Measurements from ENCODE around the gene TFPT. TPM values are rescaled to one million over a fixed set of nuclear protein-coding genes. Genes with fewer than 3 reads are reported as not detected.

TFPT gene
- total and polyA plus RNA-seq, 10 of the 15 experiments (the other 5 are each of a cell fraction or from before 2014, with no cell fraction given), result 1.7 to 40.2 (median 25.6) TPM

DNA sequence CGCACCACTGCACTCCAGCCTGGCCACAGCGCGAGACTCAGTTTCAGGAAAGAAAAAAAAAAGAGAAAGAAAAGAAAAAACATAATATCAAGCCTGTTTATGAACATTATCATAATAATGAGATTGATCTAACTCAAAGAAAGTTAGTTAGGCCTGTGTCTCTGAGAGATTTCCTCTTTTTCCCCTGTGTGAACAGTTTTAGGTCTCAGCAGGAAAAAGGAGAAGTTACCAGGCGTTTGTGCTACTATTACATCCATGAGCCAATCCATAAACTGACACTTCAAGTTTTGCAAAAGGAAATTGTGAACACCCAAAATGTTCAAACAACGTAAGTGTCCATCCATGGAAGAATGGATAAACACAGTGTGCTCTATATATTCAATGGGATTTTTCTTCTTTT is 38.1 kb downstream of the TFPT start (continued):
- TF ChIP-seq ZBTB40 (IDR thresholded peaks at IDR 0.05; ENCODE audit: borderline replicate concordance), result no peak
- TF ChIP-seq, protein P1, sequence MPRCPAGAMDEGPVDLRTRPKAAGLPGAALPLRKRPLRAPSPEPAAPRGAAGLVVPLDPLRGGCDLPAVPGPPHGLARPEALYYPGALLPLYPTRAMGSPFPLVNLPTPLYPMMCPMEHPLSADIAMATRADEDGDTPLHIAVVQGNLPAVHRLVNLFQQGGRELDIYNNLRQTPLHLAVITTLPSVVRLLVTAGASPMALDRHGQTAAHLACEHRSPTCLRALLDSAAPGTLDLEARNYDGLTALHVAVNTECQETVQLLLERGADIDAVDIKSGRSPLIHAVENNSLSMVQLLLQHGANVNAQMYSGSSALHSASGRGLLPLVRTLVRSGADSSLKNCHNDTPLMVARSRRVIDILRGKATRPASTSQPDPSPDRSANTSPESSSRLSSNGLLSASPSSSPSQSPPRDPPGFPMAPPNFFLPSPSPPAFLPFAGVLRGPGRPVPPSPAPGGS (IDR thresholded peaks at IDR 0.05; ENCODE audit: borderline replicate concordance, insufficient read depth, low read depth, low read length, poor library complexity, severe bottlenecking), result no peak

DNA sequence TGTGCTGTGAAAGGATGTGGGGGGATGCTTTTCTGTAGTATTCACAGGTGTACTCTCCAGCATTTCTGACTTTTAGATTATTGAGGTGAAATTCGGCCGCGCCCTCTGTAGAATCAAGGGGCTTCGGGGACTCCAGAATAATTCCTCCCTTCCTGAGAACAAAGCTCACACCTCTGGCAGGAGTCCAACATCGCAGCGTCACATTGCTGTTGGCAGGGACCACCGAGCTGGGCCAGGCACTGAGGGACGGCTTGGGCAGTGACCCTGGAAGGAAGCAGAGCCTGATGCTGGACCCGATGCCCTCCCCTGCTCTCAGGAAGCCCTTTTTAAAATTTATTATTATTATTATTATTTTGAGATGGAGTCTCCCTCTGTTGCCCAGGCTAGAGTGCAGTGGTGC is 40.6 kb downstream of the TFPT start:
- no peak overlapping the region for H2AFZ ChIP-seq (ENCODE audit: control insufficient read depth, low read depth, low read length)
- H3K4me2 ChIP-seq (ENCODE audit: control insufficient read depth, insufficient read depth), result no peak overlapping the region
- SMC1A ChIA-PET (ENCODE audit: uncharacterized antibody, unreplicated experiment), result no interaction called here
- H3K4me1 ChIP-seq (ENCODE audit: control insufficient read depth, insufficient read depth, low read length), result no peaks in the 10 kb centered on the region
- no peaks in the 10 kb centered on the region for H3K79me2 ChIP-seq (ENCODE audit: control insufficient read depth, insufficient read depth, low read length)
- ATAC-seq (no peak), FAIRE-seq (no peak), DNase-seq (ENCODE audit: low read depth, low spot score) (no peak)
- H3K9me3 ChIP-seq (replicated peaks; ENCODE audit: control insufficient read depth, insufficient read depth, low read length), result peaks cover 1% of the 10 kb centered on the region; the same call in 2 of the 3 replicates
- no peak overlapping the region for H3K4me3 ChIP-seq
- H4K20me1 ChIP-seq (ENCODE audit: control insufficient read depth, insufficient read depth), result no peaks in the 10 kb centered on the region
- RAD21 ChIA-PET (ENCODE audit: unreplicated experiment), result no interaction called here
- intact Hi-C loops (cut with micrococcal nuclease; ENCODE audit: unreplicated experiment), result no loop called here
- no TSS peak for BruUV-seq (replicated peaks)
- CTCF ChIA-PET, result no interaction called here
- no peak overlapping the region for H3K27ac ChIP-seq (ENCODE audit: control insufficient read depth, insufficient read depth)
- 41% methylated on average over 9 of the region's 9 CpGs for WGBS (ENCODE audit: insufficient coverage, insufficient replicate concordance, low lambda C conversion rate, missing lambda C conversion rate)
- POLR2A ChIA-PET, result no interaction called here
- in situ Hi-C loops (cut with MboI), result no loop called here
- no peaks in the 10 kb centered on the region for H3K27me3 ChIP-seq (replicated peaks in 1 of 2; ENCODE audit: control insufficient read depth in 2 of 2, insufficient read depth in 2 of 2, low read length in 1 of 2)
- no peak overlapping the region for H3K9ac ChIP-seq (ENCODE audit: control insufficient read depth, insufficient read depth, low read length)
- no peaks in the 10 kb centered on the region for H3K36me3 ChIP-seq (ENCODE audit: control insufficient read depth in 2 of 2, insufficient read depth in 2 of 2, low read length in 1 of 2)
- TF ChIP-seq, protein P2, sequence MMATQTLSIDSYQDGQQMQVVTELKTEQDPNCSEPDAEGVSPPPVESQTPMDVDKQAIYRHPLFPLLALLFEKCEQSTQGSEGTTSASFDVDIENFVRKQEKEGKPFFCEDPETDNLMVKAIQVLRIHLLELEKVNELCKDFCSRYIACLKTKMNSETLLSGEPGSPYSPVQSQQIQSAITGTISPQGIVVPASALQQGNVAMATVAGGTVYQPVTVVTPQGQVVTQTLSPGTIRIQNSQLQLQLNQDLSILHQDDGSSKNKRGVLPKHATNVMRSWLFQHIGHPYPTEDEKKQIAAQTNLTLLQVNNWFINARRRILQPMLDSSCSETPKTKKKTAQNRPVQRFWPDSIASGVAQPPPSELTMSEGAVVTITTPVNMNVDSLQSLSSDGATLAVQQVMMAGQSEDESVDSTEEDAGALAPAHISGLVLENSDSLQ (IDR thresholded peaks at IDR 0.05), result no peak
- TF ChIP-seq SPI1 (IDR thresholded peaks at IDR 0.05; ENCODE audit: borderline replicate concordance, insufficient read depth, low read depth, low read length), result no peak
- no peak for TF ChIP-seq FOXK2 (IDR thresholded peaks at IDR 0.05)
- TF ChIP-seq RBBP5 (conservative IDR thresholded peaks at IDR 0.05), result no peak
- TF ChIP-seq RCOR1 (conservative IDR thresholded peaks at IDR 0.05; ENCODE audit: low read depth, low read length), result no peak
- TF ChIP-seq, protein P3, sequence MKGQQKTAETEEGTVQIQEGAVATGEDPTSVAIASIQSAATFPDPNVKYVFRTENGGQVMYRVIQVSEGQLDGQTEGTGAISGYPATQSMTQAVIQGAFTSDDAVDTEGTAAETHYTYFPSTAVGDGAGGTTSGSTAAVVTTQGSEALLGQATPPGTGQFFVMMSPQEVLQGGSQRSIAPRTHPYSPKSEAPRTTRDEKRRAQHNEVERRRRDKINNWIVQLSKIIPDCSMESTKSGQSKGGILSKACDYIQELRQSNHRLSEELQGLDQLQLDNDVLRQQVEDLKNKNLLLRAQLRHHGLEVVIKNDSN (IDR thresholded peaks at IDR 0.05; ENCODE audit: borderline replicate concordance, extremely low read length, insufficient read depth, low read depth, low read length), result no peak
- no peak for TF ChIP-seq CHD4 (IDR thresholded peaks at IDR 0.05)

All from GM12878 (cell line).